Astrocyte (in vitro differentiated cells and primary cell): ENCODE measurements around the gene ZNF687.
A peak's percentile ranks its signal among the peaks of the same experiment; 100 is the strongest.

Experiments
- CTCF ChIP-seq: IDR thresholded peaks from 2 replicates; pipeline ENCODE4 v1.5.1; 2011; ENCODE audit warnings: low read depth, mild to moderate bottlenecking, inconsistent platforms, low read length, moderate library complexity; ENCODE audit not compliant: insufficient read depth
- EZH2 ChIP-seq: IDR thresholded peaks from 2 replicates; pipeline ENCODE4 v1.6.1; 2012; ENCODE audit warnings: mild to moderate bottlenecking, low read length, inconsistent platforms; ENCODE audit not compliant: insufficient read depth

GRCh38 chr1:151340870-151341754, 59.0 kb downstream of the ZNF687 start:
- TF ChIP-seq EZH2 = no peak
- peak; percentile 70 for TF ChIP-seq CTCF
